SH-SY5Y (cell line): ENCODE data around the gene AHNAK.

Source experiments
- GATA2 ChIP-seq: IDR thresholded peaks from 2 replicates; pipeline ENCODE4 v1.6.1; 2011; ENCODE audit warnings: mild to moderate bottlenecking, low read depth, low read length
- GATA3 ChIP-seq: IDR thresholded peaks from 2 replicates; pipeline ENCODE4 v1.6.1; 2011; ENCODE audit warnings: low read depth, mild to moderate bottlenecking, low read length, moderate library complexity

AHNAK gene

GRCh38 chr11:62416596-62416995 is 130.0 kb downstream of the AHNAK start:
- no peak for TF ChIP-seq GATA3
- TF ChIP-seq GATA2 = no peak

- TF ChIP-seq GATA2 = no peak
- TF ChIP-seq GATA3 = no peak
Measured at GRCh38 chr11:62413060-62413696, 133.4 kb downstream of the AHNAK start.

GRCh38 chr11:62411524-62411923 is 135.1 kb downstream of the AHNAK start:
- no peak for TF ChIP-seq GATA2
- TF ChIP-seq GATA3 = no peak

GRCh38 chr11:62410972-62411371 is 135.6 kb downstream of the AHNAK start:
- TF ChIP-seq GATA3 = no peak
- TF ChIP-seq GATA2 = no peak

- TF ChIP-seq GATA2 (peak; percentile 45; the same call in 1 of the 2 replicates), GATA3 (no peak)
Measured at GRCh38 chr11:62409831-62410230, 136.8 kb downstream of the AHNAK start.

- TF ChIP-seq GATA2 = no peak
- TF ChIP-seq GATA3 = no peak
Measured at GRCh38 chr11:62406034-62406433, 140.6 kb downstream of the AHNAK start.

- TF ChIP-seq GATA2 (no peak), GATA3 (no peak)
Measured at GRCh38 chr11:62404901-62405300, 141.7 kb downstream of the AHNAK start.

GRCh38 chr11:62404435-62404834 is 142.2 kb downstream of the AHNAK start:
- TF ChIP-seq GATA2 = no peak
- TF ChIP-seq GATA3 = no peak

GRCh38 chr11:62402960-62403730 is 143.5 kb downstream of the AHNAK start:
- TF ChIP-seq GATA2 (no peak), GATA3 (no peak)

GRCh38 chr11:62402226-62402959 is 144.2 kb downstream of the AHNAK start:
- TF ChIP-seq GATA2 = no peak

GRCh38 chr11:62401811-62402210 is 144.8 kb downstream of the AHNAK start:
- TF ChIP-seq GATA3 (no peak), GATA2 (no peak)

GRCh38 chr11:62401356-62401755 is 145.2 kb downstream of the AHNAK start:
- no peak for TF ChIP-seq GATA2
- no peak for TF ChIP-seq GATA3

GRCh38 chr11:62400760-62401159 is 145.8 kb downstream of the AHNAK start:
- no peak for TF ChIP-seq GATA2

- no peak for TF ChIP-seq GATA2
- no peak for TF ChIP-seq GATA3
Measured at GRCh38 chr11:62400281-62400680, 146.3 kb downstream of the AHNAK start.

GRCh38 chr11:62399878-62400266 is 146.7 kb downstream of the AHNAK start:
- TF ChIP-seq GATA2 (no peak), GATA3 (no peak)
